Right atrium auricular region (tissue), 2 donors: ENCODE data around the gene CACNA2D3. TPM values are rescaled to one million over a fixed set of nuclear protein-coding genes. Genes with fewer than 3 reads are reported as not detected.

ENCODE experiments used
- DNase-seq: peaks from one replicate; pipeline ENCODE4 v3.0.0-alpha.2; 2019; ENCODE audit warnings: low spot score
- H3K27ac ChIP-seq, 2 donors: fragments of 200-600 bp; sonication (generic); 1 replicate in 1 of 2; 2 replicates in 1 of 2; pipeline ENCODE4 v1.5.1; 2016 to 2019
- H3K27me3 ChIP-seq, 2 donors: fragments of 200-600 bp; sonication (generic); one replicate each; pipeline versions ENCODE4 v1.5.1 to v1.6.0; 2017 to 2019
- H3K36me3 ChIP-seq: fragments of 200-600 bp; sonication (generic); one replicate; pipeline ENCODE4 v1.5.1; 2016
- H3K4me1 ChIP-seq, 2 donors: fragments of 200-600 bp; sonication (generic); one replicate each; pipeline versions ENCODE4 v1.5.1 to v1.6.0; 2017 to 2019
- H3K4me3 ChIP-seq, 2 donors: fragments of 200-600 bp; sonication (generic); 1 replicate in 1 of 2; 2 replicates in 1 of 2; pipeline ENCODE4 v1.5.1; 2017 to 2019; ENCODE audit warnings: mild to moderate bottlenecking in 1 of 2, moderate library complexity in 1 of 2
- H3K9me3 ChIP-seq, 2 donors: fragments of 200-600 bp; sonication (generic); one replicate each; pipeline ENCODE4 v1.5.1; 2019
- CTCF ChIP-seq, 2 donors: fragments of 200-600 bp; sonication (generic); IDR thresholded peaks; one replicate each; pipeline ENCODE4 v1.5.1; 2019; ENCODE audit warnings: antibody characterized with exemption in 2 of 2
- total RNA-seq, 2 donors: library from RNA; depleted of rRNA; stranded (reverse); fragments of >200 nt; gene quantifications; one replicate each; pipeline ENCODE4 v1.1.0, GENCODE V29; 2016

Gene CACNA2D3
- total RNA-seq, 2 donors from 2014 or later = 10.9 to 17.2 TPM

GRCh38 chr3:54987719-54988118 lies 865.4 kb downstream of the CACNA2D3 start:
- H3K36me3 ChIP-seq = no peaks in the 10 kb centered on the region

GRCh38 chr3:54988302-54988837 lies 866.0 kb downstream of the CACNA2D3 start:
- TF ChIP-seq CTCF (IDR thresholded peaks at IDR 0.05) = no peak
- Histone ChIP-seq H3K9me3 (no peaks in the 10 kb centered on the region), H3K27me3 (no peaks in the 10 kb centered on the region), H3K36me3 (no peaks in the 10 kb centered on the region), H3K27ac (peak overlapping the region in 1 of 2 donors; percentile 14), H3K4me1 (peaks cover 0 to 15% of the 10 kb centered on the region in 2 donors), H3K4me3 (no peak overlapping the region)
- no peak for DNase-seq

More at GRCh38 chr3:54987719-54988118, 865.4 kb downstream of the CACNA2D3 start:
- H3K4me3 ChIP-seq = no peak overlapping the region
- no peak for DNase-seq
- no peaks in the 10 kb centered on the region for H3K9me3 ChIP-seq
- no peak for TF ChIP-seq CTCF (IDR thresholded peaks at IDR 0.05)
- H3K27me3 ChIP-seq = no peaks in the 10 kb centered on the region
- H3K4me1 ChIP-seq = peaks cover 0 to 15% of the 10 kb centered on the region in 2 donors
- no peak overlapping the region for H3K27ac ChIP-seq

GRCh38 chr3:54988838-54989630 lies 866.7 kb downstream of the CACNA2D3 start:
- H3K27me3 ChIP-seq = no peaks in the 10 kb centered on the region
- no peaks in the 10 kb centered on the region for H3K9me3 ChIP-seq
- H3K4me1 ChIP-seq = peaks cover 0 to 15% of the 10 kb centered on the region in 2 donors
- peak; percentile 65 for DNase-seq
- H3K36me3 ChIP-seq = no peaks in the 10 kb centered on the region
- H3K4me3 ChIP-seq = no peak overlapping the region
- no peak overlapping the region for H3K27ac ChIP-seq
- no peak for TF ChIP-seq CTCF (IDR thresholded peaks at IDR 0.05)

- Histone ChIP-seq H3K27me3 (no peaks in the 10 kb centered on the region), H3K4me1 (peaks cover 0 to 4% of the 10 kb centered on the region in 2 donors), H3K4me3 (no peak overlapping the region), H3K9me3 (no peaks in the 10 kb centered on the region), H3K36me3 (no peaks in the 10 kb centered on the region), H3K27ac (no peak overlapping the region)
- no peak for TF ChIP-seq CTCF (IDR thresholded peaks at IDR 0.05)
- DNase-seq = no peak
These were observed 871.8 kb downstream of the CACNA2D3 start for GRCh38 chr3:54994111-54994513.

GRCh38 chr3:54999159-54999558 lies 876.8 kb downstream of the CACNA2D3 start:
- Histone ChIP-seq H3K27me3 (no peaks in the 10 kb centered on the region), H3K4me1 (peaks cover 0 to 13% of the 10 kb centered on the region in 2 donors), H3K4me3 (no peak overlapping the region), H3K27ac (no peak overlapping the region), H3K36me3 (no peaks in the 10 kb centered on the region), H3K9me3 (no peaks in the 10 kb centered on the region)
- no peak for DNase-seq
- TF ChIP-seq CTCF (IDR thresholded peaks at IDR 0.05) = peak in 1 of 2 donors; percentile 24
